GM06990 (cell line): ENCODE measurements around the gene PDGFD.

ENCODE experiments used
- DNase-seq: peaks from one replicate; pipeline ENCODE4 v3.0.0-alpha.2; 2011; ENCODE audit not compliant: insufficient read length; ENCODE audit errors: extremely low read depth
- H3K27me3 ChIP-seq: replicated peaks from 2 replicates; pipeline ENCODE4 v1.6.0; 2011; ENCODE audit warnings: low read length; ENCODE audit not compliant: control insufficient read depth, insufficient read depth
- H3K36me3 ChIP-seq: 2 replicates; pipeline ENCODE4 v1.5.1; 2011; ENCODE audit warnings: low read length; ENCODE audit not compliant: control insufficient read depth, insufficient read depth
- H3K4me3 ChIP-seq: replicated peaks from 2 replicates; pipeline ENCODE4 v1.5.1; 2011; ENCODE audit warnings: low read depth, mild to moderate bottlenecking, control low read depth, low read length
- TF ChIP-seq, protein P1 (sequence below): IDR thresholded peaks from 2 replicates; pipeline ENCODE4 v1.5.1; 2011; ENCODE audit warnings: low read length, control low read depth, mild to moderate bottlenecking, inconsistent platforms; ENCODE audit not compliant: insufficient read depth, poor library complexity, severe bottlenecking

Gene PDGFD

DNA sequence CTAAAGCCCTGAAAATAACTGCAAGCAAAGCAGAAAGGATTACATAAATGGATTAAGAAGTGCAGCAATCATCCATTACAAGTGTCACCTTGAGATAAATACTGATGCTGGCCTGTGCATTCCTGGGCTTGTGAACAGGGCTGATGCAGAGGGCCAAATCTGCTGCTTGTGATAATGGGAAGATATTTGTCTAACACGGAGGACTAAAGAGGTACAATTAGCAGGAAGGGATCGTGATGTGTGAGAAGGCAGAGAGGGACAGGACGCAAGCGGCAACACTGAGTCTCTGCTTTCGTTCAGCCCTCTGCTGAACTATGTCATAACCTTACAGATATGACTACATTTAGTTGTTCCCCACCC is 235.2 kb downstream of the PDGFD start:
- no peak for DNase-seq
- no peaks in the 10 kb centered on the region for H3K27me3 ChIP-seq
- TF ChIP-seq, protein P1, sequence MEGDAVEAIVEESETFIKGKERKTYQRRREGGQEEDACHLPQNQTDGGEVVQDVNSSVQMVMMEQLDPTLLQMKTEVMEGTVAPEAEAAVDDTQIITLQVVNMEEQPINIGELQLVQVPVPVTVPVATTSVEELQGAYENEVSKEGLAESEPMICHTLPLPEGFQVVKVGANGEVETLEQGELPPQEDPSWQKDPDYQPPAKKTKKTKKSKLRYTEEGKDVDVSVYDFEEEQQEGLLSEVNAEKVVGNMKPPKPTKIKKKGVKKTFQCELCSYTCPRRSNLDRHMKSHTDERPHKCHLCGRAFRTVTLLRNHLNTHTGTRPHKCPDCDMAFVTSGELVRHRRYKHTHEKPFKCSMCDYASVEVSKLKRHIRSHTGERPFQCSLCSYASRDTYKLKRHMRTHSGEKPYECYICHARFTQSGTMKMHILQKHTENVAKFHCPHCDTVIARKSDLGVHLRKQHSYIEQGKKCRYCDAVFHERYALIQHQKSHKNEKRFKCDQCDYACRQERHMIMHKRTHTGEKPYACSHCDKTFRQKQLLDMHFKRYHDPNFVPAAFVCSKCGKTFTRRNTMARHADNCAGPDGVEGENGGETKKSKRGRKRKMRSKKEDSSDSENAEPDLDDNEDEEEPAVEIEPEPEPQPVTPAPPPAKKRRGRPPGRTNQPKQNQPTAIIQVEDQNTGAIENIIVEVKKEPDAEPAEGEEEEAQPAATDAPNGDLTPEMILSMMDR = no peak

GRCh38 chr11:103928040-103928801 is 235.7 kb downstream of the PDGFD start:
- TF ChIP-seq, protein P1 = no peak
- Histone ChIP-seq H3K4me3 (no peak overlapping the region), H3K36me3 (no peaks in the 10 kb centered on the region), H3K27me3 (no peaks in the 10 kb centered on the region)
- DNase-seq = no peak

More for the DNA sequence above, 235.2 kb downstream of the PDGFD start:
- Histone ChIP-seq H3K4me3 (peak overlapping the region; percentile 28; the same call in 1 of the 2 replicates), H3K36me3 (no peaks in the 10 kb centered on the region)

DNA sequence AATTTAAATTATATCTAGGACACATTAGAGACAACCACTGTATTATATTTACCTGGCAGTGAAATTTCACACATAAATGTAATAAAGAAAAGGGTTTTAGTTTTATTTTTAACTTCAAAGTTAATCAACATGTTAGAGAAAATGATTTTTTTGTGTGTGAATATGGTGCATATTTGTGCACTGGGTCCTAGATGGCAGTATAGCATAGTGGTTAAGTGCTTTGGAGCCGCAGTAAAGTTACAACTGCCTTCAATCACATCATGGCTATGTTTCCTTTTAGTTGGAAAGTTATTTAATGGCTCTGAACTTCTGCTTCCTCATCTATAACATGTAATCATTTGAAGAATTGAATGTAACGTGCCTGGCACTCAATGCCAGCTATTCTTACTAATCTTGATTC is 236.4 kb downstream of the PDGFD start:
- Histone ChIP-seq H3K36me3 (no peaks in the 10 kb centered on the region), H3K27me3 (no peaks in the 10 kb centered on the region), H3K4me3 (no peak overlapping the region)
- TF ChIP-seq, protein P1 = peak; percentile 63
- no peak for DNase-seq

GRCh38 chr11:103926990-103927389 is 237.0 kb downstream of the PDGFD start:
- H3K27me3 ChIP-seq = no peaks in the 10 kb centered on the region
- TF ChIP-seq, protein P1 = no peak
- no peak overlapping the region for H3K4me3 ChIP-seq
- H3K36me3 ChIP-seq = no peaks in the 10 kb centered on the region
- DNase-seq = no peak

GRCh38 chr11:103924166-103925013 is 239.6 kb downstream of the PDGFD start:
- TF ChIP-seq, protein P1 = no peak
- no peak overlapping the region for H3K4me3 ChIP-seq
- no peak for DNase-seq
- no peaks in the 10 kb centered on the region for H3K36me3 ChIP-seq
- no peaks in the 10 kb centered on the region for H3K27me3 ChIP-seq
